ENCODE data around the gene SHANK1. TPM values are rescaled to one million over a fixed set of nuclear protein-coding genes. Genes with fewer than 3 reads are reported as not detected.

The SHANK1 gene
- total and polyA plus RNA-seq, 2 donors (not counting 3 experiments of a cell fraction or from before 2014, with no cell fraction given) = 0.66 to 1.9 TPM

DNA sequence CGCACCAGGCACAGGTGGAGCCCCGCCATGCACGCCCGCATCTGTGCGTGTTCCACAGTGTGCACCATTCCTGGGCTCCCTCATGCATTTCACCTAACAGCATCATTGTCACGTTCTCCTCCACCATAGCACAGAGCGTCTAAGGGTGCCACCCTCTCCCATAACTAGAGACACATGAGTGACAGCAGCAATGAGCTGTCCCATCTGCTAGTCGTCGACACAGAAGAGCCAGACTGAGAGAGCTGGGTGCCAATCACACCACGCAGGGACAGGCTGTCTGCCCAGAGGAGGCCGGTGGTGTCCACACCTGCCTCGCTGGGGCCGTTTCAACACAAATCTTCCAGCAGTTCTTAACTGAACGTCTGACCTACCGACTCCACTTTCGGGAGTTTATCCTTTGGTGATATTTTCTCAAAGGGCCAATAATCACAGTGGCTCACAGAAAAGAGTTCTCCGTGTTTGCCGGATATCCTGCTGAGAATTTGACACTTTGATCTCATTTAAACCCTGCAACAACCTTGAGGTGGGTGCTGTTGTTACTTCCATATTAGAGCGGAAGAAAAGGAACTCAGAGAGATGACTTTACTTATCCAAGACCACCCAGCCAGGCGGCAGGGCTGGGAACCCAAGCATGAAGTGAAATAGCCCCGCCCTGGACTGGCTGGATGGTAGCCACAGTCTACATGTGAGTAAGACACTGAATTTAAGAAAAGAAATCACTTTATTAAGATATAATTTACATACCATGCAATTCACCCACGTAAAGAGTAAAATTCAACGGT, 19.7 kb upstream of the SHANK1 start:
- dilution Hi-C loops (cut with MboI; ENCODE audit: extremely low pct_ligation_motif_present, low sequenced_read_pairs) (no loop called here), intact Hi-C loops (cut with micrococcal nuclease) (no loop called here)
- peaks cover 6% of the 10 kb centered on the region for H3K4me1 ChIP-seq (ENCODE audit: control insufficient read depth, extremely low read depth, insufficient read depth, low read length)
- no peak overlapping the region for H3K4me2 ChIP-seq (ENCODE audit: insufficient read depth, low read length)
- BruUV-seq (replicated peaks) = no TSS peak
- peaks cover 6 to 11% of the 10 kb centered on the region in 2 experiments for H3K27me3 ChIP-seq (ENCODE audit: control insufficient read depth in 2 of 2, insufficient read depth in 2 of 2, low read length in 2 of 2)
- TF ChIP-seq GATA2 (IDR thresholded peaks at IDR 0.05; ENCODE audit: insufficient read depth, insufficient read length, low read depth, low read length) = no peak
- TF ChIP-seq, protein P1, sequence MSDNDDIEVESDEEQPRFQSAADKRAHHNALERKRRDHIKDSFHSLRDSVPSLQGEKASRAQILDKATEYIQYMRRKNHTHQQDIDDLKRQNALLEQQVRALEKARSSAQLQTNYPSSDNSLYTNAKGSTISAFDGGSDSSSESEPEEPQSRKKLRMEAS (IDR thresholded peaks at IDR 0.05; ENCODE audit: insufficient read depth, insufficient read length) = no peak
- TF ChIP-seq, protein P2, sequence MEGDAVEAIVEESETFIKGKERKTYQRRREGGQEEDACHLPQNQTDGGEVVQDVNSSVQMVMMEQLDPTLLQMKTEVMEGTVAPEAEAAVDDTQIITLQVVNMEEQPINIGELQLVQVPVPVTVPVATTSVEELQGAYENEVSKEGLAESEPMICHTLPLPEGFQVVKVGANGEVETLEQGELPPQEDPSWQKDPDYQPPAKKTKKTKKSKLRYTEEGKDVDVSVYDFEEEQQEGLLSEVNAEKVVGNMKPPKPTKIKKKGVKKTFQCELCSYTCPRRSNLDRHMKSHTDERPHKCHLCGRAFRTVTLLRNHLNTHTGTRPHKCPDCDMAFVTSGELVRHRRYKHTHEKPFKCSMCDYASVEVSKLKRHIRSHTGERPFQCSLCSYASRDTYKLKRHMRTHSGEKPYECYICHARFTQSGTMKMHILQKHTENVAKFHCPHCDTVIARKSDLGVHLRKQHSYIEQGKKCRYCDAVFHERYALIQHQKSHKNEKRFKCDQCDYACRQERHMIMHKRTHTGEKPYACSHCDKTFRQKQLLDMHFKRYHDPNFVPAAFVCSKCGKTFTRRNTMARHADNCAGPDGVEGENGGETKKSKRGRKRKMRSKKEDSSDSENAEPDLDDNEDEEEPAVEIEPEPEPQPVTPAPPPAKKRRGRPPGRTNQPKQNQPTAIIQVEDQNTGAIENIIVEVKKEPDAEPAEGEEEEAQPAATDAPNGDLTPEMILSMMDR (IDR thresholded peaks at IDR 0.05; ENCODE audit: extremely low read depth in 1 of 2, insufficient read depth in 1 of 2, low read depth in 1 of 2, low read length in 2 of 2) = no peak
- no peak for TF ChIP-seq POLR2AphosphoS5 (IDR thresholded peaks at IDR 0.05; ENCODE audit: insufficient read depth, low read depth, low read length)
- DNase-seq (ENCODE audit: low read depth, low spot score) = no peak
- POLR2A ChIA-PET = no interaction called here
- no peaks in the 10 kb centered on the region for H3K36me3 ChIP-seq (ENCODE audit: control insufficient read depth in 2 of 2, extremely low read depth in 1 of 2, insufficient read depth in 2 of 2, low read length in 2 of 2)
- no peak overlapping the region for H3K9ac ChIP-seq (replicated peaks; ENCODE audit: extremely low read depth, insufficient read depth, low read length)
- H3K27ac ChIP-seq (ENCODE audit: insufficient read depth, low read depth, low read length) = no peak overlapping the region
- CTCF ChIA-PET = no interaction called here
- no peaks in the 10 kb centered on the region for H3K79me2 ChIP-seq (ENCODE audit: control insufficient read depth, insufficient read depth, low read length)
- H4K20me1 ChIP-seq (replicated peaks; ENCODE audit: control insufficient read depth, extremely low read depth, insufficient read depth, low read length) = no peaks in the 10 kb centered on the region
- H2AFZ ChIP-seq (ENCODE audit: low read depth, low read length) = no peak overlapping the region
- H3K9me1 ChIP-seq (replicated peaks; ENCODE audit: control insufficient read depth, extremely low read depth, insufficient read depth, low read length) = no peaks in the 10 kb centered on the region
- FAIRE-seq = no peak
- no peak overlapping the region for H3K4me3 ChIP-seq (replicated peaks in 1 of 3; ENCODE audit: insufficient read depth in 1 of 3, low read depth in 1 of 3, low read length in 3 of 3)
- H3K9me3 ChIP-seq (replicated peaks; ENCODE audit: control insufficient read depth, insufficient read depth, low read length) = no peaks in the 10 kb centered on the region

Data from endothelial cell of umbilical vein (primary cell).